ENCODE measurements around the gene G3BP1. TPM values are rescaled to one million over a fixed set of nuclear protein-coding genes. Genes with fewer than 3 reads are reported as not detected.

Gene G3BP1
- total RNA-seq, 1 experiment from 2014 or later: 400 TPM

DNA sequence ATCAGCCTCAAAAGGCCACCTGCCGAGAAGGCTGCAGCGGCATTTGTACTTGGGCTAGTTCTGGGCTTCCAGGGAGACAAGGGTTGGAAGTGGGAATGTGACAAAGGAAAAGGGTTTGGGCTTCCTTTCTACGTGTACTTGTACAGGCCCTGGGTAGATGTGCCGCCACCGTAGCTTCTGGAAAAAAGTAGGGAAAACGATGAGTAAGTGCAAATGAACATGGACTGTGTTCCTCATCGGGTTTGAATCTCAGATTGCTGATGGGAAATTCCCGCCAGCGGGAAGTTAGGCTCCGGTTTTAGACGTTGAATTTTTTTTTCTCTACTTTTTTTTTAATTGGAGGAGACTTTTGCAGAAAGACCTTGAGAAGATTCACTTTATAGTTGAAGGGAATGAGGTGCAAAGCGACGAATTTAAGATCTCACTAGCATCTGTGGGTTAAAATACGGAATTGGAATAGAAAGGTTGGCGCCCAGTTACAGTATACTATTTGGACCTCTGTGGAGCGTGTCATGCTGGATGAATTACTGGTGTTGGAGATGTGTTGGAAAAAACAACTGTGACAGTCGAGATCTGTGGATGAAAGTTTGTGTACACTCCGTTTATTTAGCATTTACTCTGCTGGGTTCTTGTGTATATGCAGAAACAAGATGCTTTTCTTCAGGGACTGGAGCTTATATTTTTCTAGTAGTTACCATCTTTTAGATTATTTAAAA lies 1.2 kb downstream of the G3BP1 start (continued):
- TF ChIP-seq, protein P1, sequence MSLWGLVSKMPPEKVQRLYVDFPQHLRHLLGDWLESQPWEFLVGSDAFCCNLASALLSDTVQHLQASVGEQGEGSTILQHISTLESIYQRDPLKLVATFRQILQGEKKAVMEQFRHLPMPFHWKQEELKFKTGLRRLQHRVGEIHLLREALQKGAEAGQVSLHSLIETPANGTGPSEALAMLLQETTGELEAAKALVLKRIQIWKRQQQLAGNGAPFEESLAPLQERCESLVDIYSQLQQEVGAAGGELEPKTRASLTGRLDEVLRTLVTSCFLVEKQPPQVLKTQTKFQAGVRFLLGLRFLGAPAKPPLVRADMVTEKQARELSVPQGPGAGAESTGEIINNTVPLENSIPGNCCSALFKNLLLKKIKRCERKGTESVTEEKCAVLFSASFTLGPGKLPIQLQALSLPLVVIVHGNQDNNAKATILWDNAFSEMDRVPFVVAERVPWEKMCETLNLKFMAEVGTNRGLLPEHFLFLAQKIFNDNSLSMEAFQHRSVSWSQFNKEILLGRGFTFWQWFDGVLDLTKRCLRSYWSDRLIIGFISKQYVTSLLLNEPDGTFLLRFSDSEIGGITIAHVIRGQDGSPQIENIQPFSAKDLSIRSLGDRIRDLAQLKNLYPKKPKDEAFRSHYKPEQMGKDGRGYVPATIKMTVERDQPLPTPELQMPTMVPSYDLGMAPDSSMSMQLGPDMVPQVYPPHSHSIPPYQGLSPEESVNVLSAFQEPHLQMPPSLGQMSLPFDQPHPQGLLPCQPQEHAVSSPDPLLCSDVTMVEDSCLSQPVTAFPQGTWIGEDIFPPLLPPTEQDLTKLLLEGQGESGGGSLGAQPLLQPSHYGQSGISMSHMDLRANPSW (CRISPR knock-in tag; conservative IDR thresholded peaks at IDR 0.05; ENCODE audit: low read depth): no peak
- TF ChIP-seq PRDM15 (CRISPR knock-in tag; IDR thresholded peaks at IDR 0.05) (no peak), GRHL2 (CRISPR knock-in tag; IDR thresholded peaks at IDR 0.05; ENCODE audit: insufficient replicate concordance, severe bottlenecking) (no peak), PRRX2 (CRISPR knock-in tag; IDR thresholded peaks at IDR 0.05) (0 out of 2 replicates have a peak, but pooled peaks have one; percentile 13), ZNF425 (CRISPR knock-in tag; conservative IDR thresholded peaks at IDR 0.05) (no peak)

GRCh38 chr5:151773951-151774350 lies 2.2 kb downstream of the G3BP1 start:
- CTCF ChIA-PET: interaction anchor here (1.5 kb wide), 1 partner anchor 18 kb away, joined by 4 read pairs; no protein-coding TSS in a partner anchor
- Mint-ChIP-seq H3K9me3 (no peaks in the 10 kb centered on the region), H3K36me3 (peaks cover 31% of the 10 kb centered on the region), H3K27ac (no peak overlapping the region), H3K4me1 (peaks cover 57% of the 10 kb centered on the region), H3K27me3 (ENCODE audit: low read depth) (no peaks in the 10 kb centered on the region), H3K4me3 (peak overlapping the region; percentile 94)
- POLR2A ChIA-PET: no interaction called here
- no peak for ATAC-seq
- DNase-seq (ENCODE audit: low spot score): no peak
- TF ChIP-seq JAZF1 (CRISPR knock-in tag; IDR thresholded peaks at IDR 0.05) (no peak), FOXP4 (CRISPR knock-in tag; IDR thresholded peaks at IDR 0.05) (no peak), MYBL2 (CRISPR knock-in tag; IDR thresholded peaks at IDR 0.05) (no peak), ERG (CRISPR knock-in tag; IDR thresholded peaks at IDR 0.05) (no peak), FOXJ3 (CRISPR knock-in tag; IDR thresholded peaks at IDR 0.05; ENCODE audit: borderline replicate concordance) (no peak), PREB (CRISPR knock-in tag; IDR thresholded peaks at IDR 0.05; ENCODE audit: borderline replicate concordance) (no peak), JUN (CRISPR knock-in tag; IDR thresholded peaks at IDR 0.05) (no peak), ZNF232 (CRISPR knock-in tag; IDR thresholded peaks at IDR 0.05) (no peak), NFATC4 (CRISPR knock-in tag; IDR thresholded peaks at IDR 0.05) (no peak), PRRX2 (CRISPR knock-in tag; IDR thresholded peaks at IDR 0.05) (no peak), ZNF416 (CRISPR knock-in tag; IDR thresholded peaks at IDR 0.05) (no peak), MAX (CRISPR knock-in tag; IDR thresholded peaks at IDR 0.05) (no peak), IRF1 (CRISPR knock-in tag; IDR thresholded peaks at IDR 0.05) (no peak)

Data from WTC11 (cell line).